ENCODE results near the gene ISL1.

The ISL1 gene

GRCh38 chr5:51373880-51374523 lies 9.2 kb upstream of the ISL1 start:
- TF ChIP-seq CTCF (IDR thresholded peaks at IDR 0.05; ENCODE audit: insufficient read depth, low read length, missing control alignments) = no peak

GRCh38 chr5:51375084-51375483 lies 8.2 kb upstream of the ISL1 start:
- CTCF ChIA-PET = no interaction called here
- TF ChIP-seq CTCF (IDR thresholded peaks at IDR 0.05; ENCODE audit: insufficient read depth, low read length, missing control alignments) = no peak
- H3K4me3 ChIP-seq (ENCODE audit: low read depth, low read length) = no peak overlapping the region
- POLR2A ChIA-PET = no interaction called here
- DNase-seq (ENCODE audit: low read depth, low spot score) = no peak

More at GRCh38 chr5:51373880-51374523, 9.2 kb upstream of the ISL1 start:
- POLR2A ChIA-PET = no interaction called here
- no peak for DNase-seq (ENCODE audit: low read depth, low spot score)
- no peak overlapping the region for H3K4me3 ChIP-seq (ENCODE audit: low read depth, low read length)
- CTCF ChIA-PET = interaction anchor here (1.3 kb wide), 1 partner anchor 8 kb away, joined by 3 read pairs; no protein-coding TSS in a partner anchor

GRCh38 chr5:51376509-51376908 lies 6.7 kb upstream of the ISL1 start:
- CTCF ChIA-PET = no interaction called here
- no peak for TF ChIP-seq CTCF (IDR thresholded peaks at IDR 0.05; ENCODE audit: insufficient read depth, low read length, missing control alignments)
- no peak overlapping the region for H3K4me3 ChIP-seq (ENCODE audit: low read depth, low read length)
- no peak for DNase-seq (ENCODE audit: low read depth, low spot score)
- POLR2A ChIA-PET = no interaction called here

GRCh38 chr5:51377151-51378060 lies 5.8 kb upstream of the ISL1 start:
- CTCF ChIA-PET = no interaction called here
- POLR2A ChIA-PET = no interaction called here
- no peak overlapping the region for H3K4me3 ChIP-seq (ENCODE audit: low read depth, low read length)
- TF ChIP-seq CTCF (IDR thresholded peaks at IDR 0.05; ENCODE audit: insufficient read depth, low read length, missing control alignments) = no peak
- no peak for DNase-seq (ENCODE audit: low read depth, low spot score)

GRCh38 chr5:51378061-51378409 lies 5.2 kb upstream of the ISL1 start:
- CTCF ChIA-PET = no interaction called here
- DNase-seq (ENCODE audit: low read depth, low spot score) = no peak
- POLR2A ChIA-PET = no interaction called here
- TF ChIP-seq CTCF (IDR thresholded peaks at IDR 0.05; ENCODE audit: insufficient read depth, low read length, missing control alignments) = no peak
- no peak overlapping the region for H3K4me3 ChIP-seq (ENCODE audit: low read depth, low read length)

GRCh38 chr5:51378448-51379330 lies 4.6 kb upstream of the ISL1 start:
- no peak overlapping the region for H3K4me3 ChIP-seq (ENCODE audit: low read depth, low read length)
- CTCF ChIA-PET = no interaction called here
- POLR2A ChIA-PET = no interaction called here

More at GRCh38 chr5:51378448-51379330, 4.6 kb upstream of the ISL1 start:
- no peak for DNase-seq (ENCODE audit: low read depth, low spot score)
- no peak for TF ChIP-seq CTCF (IDR thresholded peaks at IDR 0.05; ENCODE audit: insufficient read depth, low read length, missing control alignments)
